SK-MEL-5 (cell line): ENCODE data around the gene DISC1. TPM values are rescaled to one million over a fixed set of nuclear protein-coding genes. Genes with fewer than 3 reads are reported as not detected.
"Not testable (repeated sequence)": the region's sequence is repeated elsewhere in the genome, so short reads cannot be mapped to it uniquely, and the experiment has no call there.

Source experiments
- DNase-seq: peaks from one replicate; pipeline ENCODE4 v3.0.0-alpha.2; 2016; ENCODE audit warnings: low read depth, low spot score
- in situ Hi-C: cut with HindIII; loops from 2 replicates; pipeline ENCODE4 v1.10.0; 2016; ENCODE audit warnings: low sequenced_read_pairs, high pct_unique_total_duplicates, low pct_unique_long_range_greater_than_20kb
- total RNA-seq: library from RNA; depleted of rRNA; stranded (reverse); fragments of >200 nt; shearing (Covaris generic); gene quantifications from 2 replicates; pipeline ENCODE4 v1.2.3, GENCODE V29; 2014

DISC1 gene
- total RNA-seq, 1 experiment from 2014 or later: 5.4 TPM

GRCh38 chr1:231626951-231627614, 493 bp downstream of the DISC1 start:
- peak; percentile 53 for DNase-seq
- in situ Hi-C loops: no loop called here

GRCh38 chr1:231628207-231628876, 1.8 kb downstream of the DISC1 start:
- no peak for DNase-seq
- in situ Hi-C loops: no loop called here

- in situ Hi-C loops: no loop called here
- DNase-seq: peak; percentile 13
These were observed 2.5 kb downstream of the DISC1 start for GRCh38 chr1:231629132-231629531.

- DNase-seq: no peak
- in situ Hi-C loops: no loop called here
These were observed 4.1 kb downstream of the DISC1 start for GRCh38 chr1:231630558-231631205.

GRCh38 chr1:231631717-231632116, 5.1 kb downstream of the DISC1 start:
- in situ Hi-C loops: no loop called here
- no peak for DNase-seq

- in situ Hi-C loops: no loop called here
- DNase-seq: no peak
These were observed 5.5 kb downstream of the DISC1 start for GRCh38 chr1:231632119-231632518.

GRCh38 chr1:231634323-231635013, 7.9 kb downstream of the DISC1 start:
- in situ Hi-C loops: no loop called here
- no peak for DNase-seq

- in situ Hi-C loops: no loop called here
- peak; percentile 41 for DNase-seq
These were observed 9.6 kb downstream of the DISC1 start for GRCh38 chr1:231636157-231636556.

- DNase-seq, in situ Hi-C loops: not testable (repeated sequence)
These were observed 10.3 kb downstream of the DISC1 start for GRCh38 chr1:231636922-231637321.

- in situ Hi-C loops: no loop called here
- no peak for DNase-seq
These were observed 12.1 kb downstream of the DISC1 start for GRCh38 chr1:231638647-231639046.

- in situ Hi-C loops: no loop called here
- no peak for DNase-seq
These were observed 13.2 kb downstream of the DISC1 start for GRCh38 chr1:231639819-231640218.

GRCh38 chr1:231641444-231641843, 14.9 kb downstream of the DISC1 start:
- DNase-seq, in situ Hi-C loops: not testable (repeated sequence)

GRCh38 chr1:231642061-231642460, 15.5 kb downstream of the DISC1 start:
- DNase-seq, in situ Hi-C loops: not testable (repeated sequence)

- DNase-seq: no peak
- in situ Hi-C loops: no loop called here
These were observed 16.0 kb downstream of the DISC1 start for GRCh38 chr1:231642618-231643017.

- in situ Hi-C loops: no loop called here
- DNase-seq: peak; percentile 87
These were observed 16.7 kb downstream of the DISC1 start for GRCh38 chr1:231643071-231643934.

- in situ Hi-C loops: no loop called here
- no peak for DNase-seq
These were observed 17.3 kb downstream of the DISC1 start for GRCh38 chr1:231643935-231644237.

GRCh38 chr1:231645634-231646033, 19.0 kb downstream of the DISC1 start:
- in situ Hi-C loops, DNase-seq: not testable (repeated sequence)
